Measurements from ENCODE around the gene AOAH.

Gene AOAH

DNA sequence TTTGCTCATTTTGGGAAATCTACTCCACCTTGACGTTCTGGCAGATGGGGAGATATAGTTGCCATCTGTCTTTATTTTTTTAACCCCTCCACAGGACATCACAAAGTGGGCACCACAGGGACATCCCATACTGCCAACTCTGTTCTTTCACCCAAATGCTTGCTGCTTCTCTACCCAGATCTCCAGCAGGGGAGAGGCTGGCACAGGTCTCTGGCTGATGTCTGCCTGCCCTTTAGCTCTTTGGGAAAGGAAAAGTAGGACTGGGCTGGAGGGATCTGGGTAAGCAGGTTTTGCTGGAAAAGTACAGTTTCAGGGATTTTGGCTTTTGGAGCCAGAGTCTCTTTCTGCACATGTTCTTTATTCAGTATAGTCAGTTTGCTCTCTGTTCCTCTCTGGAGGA, 178.0 kb downstream of the AOAH start:
- no peak for DNase-seq (ENCODE audit: low read depth)

DNA sequence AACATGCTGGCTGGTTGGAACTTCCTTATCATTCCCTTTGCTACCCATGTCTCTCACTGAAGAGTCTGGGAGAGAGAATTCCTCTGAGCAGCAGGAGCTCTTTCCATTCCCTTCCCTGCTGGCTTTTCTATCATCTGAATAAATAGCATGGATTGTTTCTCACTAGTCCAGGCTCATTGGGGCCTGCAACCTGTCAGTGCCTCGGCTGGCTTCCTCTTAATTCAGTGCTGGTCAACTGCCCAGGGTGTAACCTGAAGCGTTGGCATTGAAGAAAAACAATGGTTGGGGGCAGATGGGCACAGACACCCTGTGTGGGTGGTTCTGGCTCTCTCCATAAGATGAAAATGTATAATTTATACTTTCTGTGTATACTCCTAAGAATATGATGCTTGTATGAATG, 179.0 kb downstream of the AOAH start:
- no peak for DNase-seq (ENCODE audit: low read depth)

DNA sequence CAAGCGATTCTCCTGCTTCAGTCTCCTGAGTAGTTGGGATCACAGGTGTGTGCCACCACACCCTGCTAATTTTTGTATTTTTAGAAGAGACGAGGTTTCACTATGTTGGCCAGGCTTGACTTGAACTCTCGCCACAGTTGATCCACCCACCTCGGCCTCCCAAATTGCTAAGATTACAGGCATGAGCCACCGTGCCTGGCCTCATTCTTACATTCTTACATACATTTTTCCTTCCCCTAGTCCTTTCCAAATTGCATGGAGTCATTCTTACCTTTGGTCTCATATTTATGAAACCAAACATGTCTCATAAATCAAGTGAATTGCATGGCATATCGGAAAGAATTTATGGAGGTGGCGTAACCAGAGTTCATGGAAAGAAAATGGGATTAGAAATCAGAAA, 186.2 kb downstream of the AOAH start:
- DNase-seq (ENCODE audit: low read depth) = no peak

DNA sequence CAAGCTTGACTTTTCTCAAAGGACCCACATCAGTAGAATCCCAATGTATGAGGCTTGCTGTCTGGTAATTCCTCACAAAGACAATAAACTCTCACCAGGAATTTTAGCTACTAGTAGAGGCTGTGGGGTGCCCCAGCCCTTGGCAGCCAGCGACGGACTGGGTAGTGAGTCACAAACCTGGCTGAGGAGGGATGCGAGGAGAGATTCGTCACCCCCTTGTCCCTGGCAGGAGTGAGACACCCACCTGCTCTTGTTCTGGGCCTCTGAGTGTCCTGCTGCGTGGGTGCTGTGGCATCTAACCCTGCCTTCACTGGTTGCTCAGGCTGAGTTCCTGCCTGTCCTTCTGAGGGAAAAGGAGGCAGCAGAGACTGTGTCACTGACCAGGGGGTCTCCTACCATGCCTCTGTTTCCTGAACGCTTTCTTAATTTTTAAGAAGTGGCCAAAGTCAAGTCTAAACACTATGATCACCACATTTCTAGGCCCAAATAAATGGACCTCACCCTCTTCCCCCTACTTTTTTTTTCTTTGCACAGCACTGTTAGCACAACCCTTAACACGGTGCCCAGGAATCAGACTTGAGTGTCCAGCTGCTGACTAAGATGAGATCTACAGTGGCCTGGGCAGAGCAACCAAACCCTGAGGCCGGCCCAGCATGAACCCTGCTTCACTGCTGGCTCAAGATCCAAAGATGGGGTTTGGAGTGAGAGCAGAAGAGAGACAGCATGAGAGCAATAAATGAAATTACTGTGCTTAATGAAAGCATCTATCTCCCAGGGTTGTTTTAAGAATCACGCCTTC, 188.2 kb downstream of the AOAH start:
- DNase-seq (ENCODE audit: low read depth) = no peak

DNA sequence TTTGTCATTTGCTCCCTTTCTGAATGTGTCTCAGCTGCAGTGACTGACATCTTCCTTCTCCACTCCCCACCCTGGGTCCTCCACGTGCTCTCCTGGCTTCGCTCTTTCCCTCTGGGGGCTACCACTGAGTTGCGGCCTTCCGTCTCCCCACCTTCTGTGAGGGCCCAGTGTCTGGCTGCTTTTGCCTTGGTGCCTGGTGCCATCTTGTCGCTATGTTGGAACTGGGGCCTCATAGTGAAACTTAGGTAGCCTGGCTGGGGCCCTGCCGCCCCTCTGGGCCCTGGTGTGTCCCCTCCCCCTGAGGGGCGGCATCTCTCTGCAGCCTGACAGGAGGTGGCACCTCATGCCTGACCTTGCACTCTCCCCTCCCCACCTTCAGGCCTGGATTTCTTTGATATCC, 190.6 kb downstream of the AOAH start:
- no peak for DNase-seq (ENCODE audit: low read depth)

DNA sequence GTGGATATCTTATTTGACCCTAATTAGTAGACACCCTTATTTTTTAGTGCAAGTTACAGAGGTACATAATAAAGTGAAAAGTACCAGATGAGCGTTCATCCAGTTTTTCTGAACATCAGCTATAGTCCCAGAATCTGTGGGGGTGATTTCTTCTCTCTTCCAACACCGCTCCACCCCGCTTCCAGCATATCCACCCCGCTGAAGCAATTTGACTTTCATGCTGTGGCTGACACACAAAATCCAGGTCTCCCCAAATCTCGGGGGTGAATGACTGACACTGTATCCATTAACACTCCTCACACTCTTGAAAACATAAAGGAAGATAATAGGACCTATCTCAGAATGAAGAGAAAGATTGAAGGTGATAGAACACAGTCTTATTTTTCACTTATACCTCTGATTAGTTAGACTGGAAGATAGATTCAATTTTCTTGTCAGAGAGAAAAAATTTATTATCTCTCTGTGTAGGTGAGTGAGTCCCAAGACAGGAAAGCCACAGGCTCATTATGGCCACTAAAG, 191.3 kb downstream of the AOAH start:
- DNase-seq (ENCODE audit: low read depth) = no peak

DNA sequence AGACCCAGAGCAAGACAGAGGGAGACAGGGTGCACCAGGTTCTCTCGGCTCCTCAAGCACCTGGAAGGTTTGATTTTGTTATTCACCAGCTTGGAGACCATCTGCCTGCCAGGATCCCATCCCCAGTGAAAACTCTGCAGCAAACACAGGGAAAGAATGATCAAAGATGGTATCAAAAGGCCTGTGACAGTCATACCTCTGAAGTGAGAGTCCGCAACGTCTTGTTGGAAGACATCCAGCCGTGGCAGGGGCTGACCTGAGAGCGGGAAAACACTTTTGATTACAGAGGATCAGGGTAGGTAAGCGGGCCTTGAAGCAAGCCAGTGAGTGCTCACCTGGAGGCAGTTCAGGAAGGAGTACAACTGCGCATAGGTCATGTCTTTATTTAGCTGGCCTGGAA, 192.3 kb downstream of the AOAH start:
- no peak for DNase-seq (ENCODE audit: low read depth)

DNA sequence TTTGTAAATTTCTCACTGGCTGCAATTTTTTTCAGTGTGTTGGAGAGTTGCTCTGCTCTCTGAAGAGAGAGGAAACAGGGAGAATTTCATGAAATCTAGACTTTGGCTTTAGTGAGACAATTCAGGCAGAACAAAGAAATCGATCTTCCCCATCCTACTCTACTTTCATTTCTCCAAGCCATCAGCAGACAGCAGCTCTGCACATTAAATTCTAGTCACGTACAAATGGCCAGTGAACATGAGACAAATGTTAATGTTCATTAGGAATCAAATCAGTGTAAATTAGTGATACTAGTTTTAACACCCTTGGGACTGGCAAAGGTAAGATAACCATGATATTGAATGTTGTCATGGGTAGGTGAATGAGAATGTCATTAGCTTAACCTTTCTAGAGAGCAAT, 193.8 kb downstream of the AOAH start:
- no peak for DNase-seq (ENCODE audit: low read depth)

DNA sequence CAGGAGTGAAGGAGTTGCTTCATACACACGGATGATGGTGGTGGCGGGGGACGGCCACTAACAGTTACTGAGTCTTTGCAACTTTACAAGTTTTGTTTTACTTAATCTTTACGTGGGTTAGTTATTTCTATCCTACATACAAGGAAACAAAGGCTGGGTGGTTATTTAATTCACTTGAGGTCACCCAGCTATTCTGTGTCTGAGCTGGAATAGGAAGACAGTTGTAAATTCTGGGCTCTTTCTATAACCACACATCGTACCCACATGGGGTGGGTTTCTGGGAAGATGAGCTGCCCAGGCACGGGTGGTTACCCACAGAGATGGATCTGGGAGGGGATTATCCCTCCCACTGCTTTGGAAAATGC, 196.8 kb downstream of the AOAH start:
- DNase-seq (ENCODE audit: low read depth) = no peak

DNA sequence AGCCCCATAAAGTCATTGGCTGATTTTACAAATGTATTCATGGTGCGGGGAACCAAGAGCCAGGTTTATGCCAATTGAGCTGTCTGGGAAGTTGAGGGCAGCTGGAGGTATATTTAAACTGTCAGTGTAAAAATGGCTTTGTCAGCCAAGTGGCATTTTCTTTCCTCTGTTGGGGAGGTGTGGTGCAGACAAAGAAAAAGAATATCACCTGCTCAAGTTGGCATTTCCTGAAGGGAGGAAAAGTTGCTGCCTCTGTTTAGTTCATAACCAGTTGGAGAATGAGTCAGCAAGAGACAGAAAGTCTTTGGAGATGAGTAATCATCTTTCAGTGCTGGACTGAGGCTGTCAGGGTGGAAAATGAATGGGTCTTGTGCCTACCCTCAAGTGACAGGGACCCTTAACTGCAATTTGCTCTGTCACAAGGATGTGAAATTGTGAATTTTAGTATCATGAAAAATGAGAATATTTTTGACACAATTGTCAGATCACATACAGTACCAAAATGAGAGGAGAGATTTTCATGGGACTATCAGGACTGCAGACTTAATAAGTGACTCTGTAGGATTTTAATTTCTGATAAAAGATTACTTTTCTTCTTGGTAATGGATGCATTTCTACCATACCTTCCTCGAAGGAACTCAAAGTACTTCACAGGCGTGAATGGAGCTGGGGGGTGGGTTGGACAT, 197.3 kb downstream of the AOAH start:
- DNase-seq (ENCODE audit: low read depth) = peak; percentile 77

DNA sequence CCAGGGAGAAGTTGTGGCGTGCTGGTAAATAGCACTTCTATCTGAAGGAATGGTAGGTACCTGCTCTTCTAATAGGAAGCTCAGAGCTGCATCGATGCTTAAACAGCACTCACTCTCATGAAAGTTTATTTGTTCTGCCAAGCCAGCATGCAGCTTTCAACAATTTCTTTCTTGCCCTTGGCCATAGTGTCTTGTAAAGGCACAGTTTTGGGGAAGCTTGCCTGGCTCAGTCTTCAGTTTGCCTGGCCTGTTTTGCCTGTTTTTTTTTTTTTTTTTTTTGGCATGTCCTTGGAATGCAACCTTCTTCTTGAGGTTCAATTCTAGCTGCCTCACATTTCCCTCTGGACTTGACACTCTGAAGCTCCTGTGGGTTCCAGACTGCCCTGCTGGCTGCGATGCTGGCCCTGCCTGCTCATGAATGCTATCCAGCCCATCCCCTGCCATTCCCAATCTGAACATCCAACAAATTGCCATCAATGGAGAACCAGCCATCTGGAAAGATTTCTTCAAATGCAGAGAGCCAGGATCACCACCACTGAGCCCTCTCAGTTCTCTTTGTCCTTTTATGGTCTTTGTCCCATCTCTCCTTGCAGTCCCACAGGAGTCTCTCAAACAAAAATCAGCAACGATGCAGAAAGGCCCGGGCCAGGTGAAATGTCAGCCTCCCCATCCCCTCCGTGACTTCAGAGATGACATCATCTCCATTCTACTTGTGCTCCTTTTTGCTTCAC, 200.8 kb downstream of the AOAH start:
- DNase-seq (ENCODE audit: low read depth) = no peak

DNA sequence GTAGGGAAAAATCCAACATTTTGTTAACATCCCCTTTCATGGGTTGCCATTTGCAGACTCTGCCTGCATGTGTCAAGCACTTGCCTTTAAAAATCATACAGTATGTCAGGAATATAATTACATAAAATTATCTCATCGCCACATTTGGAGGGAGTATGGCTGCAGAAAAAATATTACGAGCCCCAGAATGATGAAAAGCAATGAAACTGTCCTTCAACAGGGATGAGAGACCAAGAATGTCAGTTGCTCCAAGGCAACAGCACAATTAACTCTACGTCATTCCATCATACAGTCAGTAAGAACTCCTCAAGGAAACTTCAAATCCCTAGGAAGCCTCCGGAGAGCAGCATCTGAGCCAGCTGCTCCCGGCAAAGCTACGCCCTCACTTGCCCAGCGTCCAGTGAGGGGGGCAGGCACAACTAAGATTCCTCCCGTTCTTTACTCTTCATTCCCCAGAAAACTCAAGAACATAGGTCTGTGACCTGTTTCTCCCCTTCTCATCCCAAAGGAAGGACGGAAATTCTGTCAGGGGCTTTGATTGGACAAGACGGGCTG, 201.8 kb downstream of the AOAH start:
- DNase-seq (ENCODE audit: low read depth) = no peak

DNA sequence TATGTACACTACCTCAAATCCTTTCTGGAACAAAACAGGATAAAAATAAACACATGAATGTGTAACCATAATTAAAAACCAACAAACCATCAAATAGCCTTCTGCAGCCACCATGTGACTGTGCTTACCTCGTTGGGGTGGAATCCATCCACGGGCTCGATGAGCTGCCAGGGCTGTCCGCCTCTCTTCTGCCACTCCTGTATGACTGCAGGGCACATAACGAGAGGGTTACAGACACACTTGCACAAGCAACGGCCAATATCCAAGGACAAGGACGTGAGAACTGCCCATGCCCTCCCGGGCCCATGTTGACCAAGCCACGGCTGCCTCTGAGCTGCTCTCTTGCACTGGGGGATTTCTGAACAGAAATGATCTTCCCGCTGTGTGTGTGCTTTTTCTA, 202.4 kb downstream of the AOAH start:
- no peak for DNase-seq (ENCODE audit: low read depth)

DNA sequence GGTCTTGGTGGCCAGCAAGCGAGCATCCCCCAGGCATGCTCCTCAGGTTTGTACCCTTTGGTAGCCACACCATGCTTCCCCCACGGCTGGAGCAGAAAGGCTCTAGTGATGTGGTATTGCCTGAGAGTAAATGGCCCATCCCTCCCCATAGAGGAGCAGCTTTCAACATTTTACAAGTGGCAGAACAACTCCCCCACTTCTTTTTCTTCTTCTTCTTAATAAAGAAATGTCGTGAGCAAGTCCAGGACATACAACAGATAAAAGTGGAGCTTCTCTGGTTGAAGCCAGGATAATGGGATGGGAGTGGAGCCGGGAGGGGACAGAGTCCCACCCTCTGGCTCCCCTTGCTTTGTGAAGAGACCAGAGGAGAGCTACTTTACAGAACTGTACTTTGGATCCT, 203.2 kb downstream of the AOAH start:
- DNase-seq (ENCODE audit: low read depth) = no peak

DNA sequence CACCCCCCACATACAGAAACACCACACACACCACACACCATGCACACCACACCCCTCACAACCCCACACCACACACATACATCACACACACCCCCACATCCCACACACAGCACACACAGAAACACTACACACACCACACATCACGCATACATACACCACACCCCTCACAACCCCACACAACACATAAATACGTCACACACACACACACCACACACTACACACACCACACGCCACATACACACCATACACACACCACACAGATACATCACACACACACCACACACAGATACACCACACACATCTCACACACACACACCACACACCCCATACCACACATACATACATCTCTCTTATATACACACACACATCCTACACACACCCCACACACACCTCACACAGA, 208.4 kb downstream of the AOAH start:
- DNase-seq (ENCODE audit: low read depth) = no peak

DNA sequence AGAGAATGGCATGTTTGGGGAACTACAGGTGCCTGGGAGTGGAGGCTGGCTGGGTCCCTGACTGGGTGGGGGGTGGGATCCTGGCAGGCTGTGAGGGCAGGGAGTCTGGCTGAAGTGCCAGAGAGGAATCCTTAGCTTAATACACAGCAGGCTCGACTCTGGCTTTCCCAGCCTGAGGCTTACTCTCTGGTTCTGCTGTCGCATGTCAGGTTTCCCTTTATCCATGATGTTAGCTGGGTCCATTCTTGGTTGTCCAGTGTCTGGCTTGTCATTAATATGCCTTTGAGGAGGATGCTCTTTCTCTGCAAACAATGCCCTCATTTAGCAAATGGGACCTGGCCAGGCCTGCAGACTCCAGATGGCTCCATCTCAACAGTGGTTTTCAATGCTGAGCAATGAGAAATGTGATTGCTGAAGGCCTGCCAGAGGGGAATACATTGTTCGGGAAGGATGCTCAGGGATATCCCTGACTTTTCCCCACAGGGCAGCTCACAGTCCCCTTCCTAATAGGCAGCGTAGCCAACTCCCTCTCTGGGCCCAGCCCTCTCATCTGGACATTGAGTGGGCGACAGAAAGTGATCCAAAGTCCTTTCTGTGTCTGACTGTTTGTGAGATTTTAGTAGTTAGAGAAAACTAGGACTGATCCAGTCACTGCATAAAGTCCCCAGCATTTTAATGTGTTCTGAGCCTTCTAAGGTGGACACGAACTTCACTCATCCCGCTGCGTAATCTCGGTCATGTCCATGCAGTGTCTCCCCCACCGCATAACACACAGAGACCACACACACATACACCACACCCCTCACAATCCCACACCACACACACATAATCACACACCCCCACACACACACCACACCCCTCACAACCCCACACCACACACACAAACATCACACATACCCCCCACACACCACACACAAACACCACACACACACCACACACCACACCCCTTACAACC, 209.7 kb downstream of the AOAH start:
- no peak for DNase-seq (ENCODE audit: low read depth)

DNA sequence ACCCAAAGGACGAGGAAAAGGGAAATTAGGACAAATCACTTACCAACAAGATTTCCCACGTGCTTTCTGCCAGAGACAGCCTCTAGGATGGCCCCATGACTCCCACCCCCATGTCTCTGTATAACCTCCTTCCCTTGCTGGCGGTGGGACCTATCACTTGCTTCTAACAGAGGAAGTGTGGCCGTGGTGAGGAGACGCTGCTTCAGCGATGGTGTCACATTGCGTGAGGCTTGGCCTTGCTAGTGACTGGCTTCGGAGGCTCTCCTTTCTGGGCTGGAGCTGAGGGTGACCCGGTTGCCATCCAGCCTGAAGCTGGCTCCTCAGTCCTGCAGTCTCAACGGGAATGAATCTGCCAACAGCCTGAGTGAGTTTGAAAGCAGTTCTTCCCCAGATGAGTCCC, 210.9 kb downstream of the AOAH start:
- DNase-seq (ENCODE audit: low read depth) = no peak

DNA sequence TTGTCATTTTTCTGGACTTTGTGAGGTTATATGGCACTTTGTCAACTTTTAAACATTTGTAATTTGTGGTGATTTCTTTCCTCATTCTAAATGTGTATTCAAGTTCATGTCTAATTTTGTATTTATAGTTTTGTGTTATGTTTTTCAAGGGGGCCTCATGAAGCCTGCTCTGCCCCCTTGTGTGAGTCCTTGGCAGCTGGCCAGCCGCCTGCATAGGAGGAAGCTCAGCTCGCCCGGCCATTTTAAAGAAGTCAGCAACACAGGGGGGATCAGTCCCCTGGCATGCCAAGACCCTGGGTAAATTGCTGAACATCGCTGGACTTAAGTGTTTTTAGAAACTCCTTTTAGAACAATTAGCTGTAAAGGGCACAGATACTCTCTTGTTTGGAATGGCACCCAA, 211.7 kb downstream of the AOAH start:
- DNase-seq (ENCODE audit: low read depth) = no peak

DNA sequence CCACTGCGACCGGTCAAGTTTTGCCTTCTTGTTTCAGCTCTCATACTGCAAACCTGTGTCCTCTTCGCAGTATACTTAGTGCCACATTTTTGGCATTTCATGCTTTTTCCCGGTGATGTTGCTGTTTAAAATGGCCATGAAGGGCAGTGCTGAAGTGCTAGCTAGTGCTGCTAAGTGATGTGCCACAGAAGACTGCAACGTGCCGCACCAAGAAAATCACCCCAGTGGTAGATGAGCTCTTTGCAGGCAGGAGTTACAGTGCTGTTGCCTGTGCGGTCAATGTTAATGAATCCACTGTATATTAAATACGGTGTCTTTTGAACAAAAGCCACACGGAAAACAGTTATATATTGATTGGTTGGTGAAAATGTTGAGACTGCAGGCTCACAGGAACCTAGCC, 214.3 kb downstream of the AOAH start:
- DNase-seq (ENCODE audit: low read depth) = no peak

DNA sequence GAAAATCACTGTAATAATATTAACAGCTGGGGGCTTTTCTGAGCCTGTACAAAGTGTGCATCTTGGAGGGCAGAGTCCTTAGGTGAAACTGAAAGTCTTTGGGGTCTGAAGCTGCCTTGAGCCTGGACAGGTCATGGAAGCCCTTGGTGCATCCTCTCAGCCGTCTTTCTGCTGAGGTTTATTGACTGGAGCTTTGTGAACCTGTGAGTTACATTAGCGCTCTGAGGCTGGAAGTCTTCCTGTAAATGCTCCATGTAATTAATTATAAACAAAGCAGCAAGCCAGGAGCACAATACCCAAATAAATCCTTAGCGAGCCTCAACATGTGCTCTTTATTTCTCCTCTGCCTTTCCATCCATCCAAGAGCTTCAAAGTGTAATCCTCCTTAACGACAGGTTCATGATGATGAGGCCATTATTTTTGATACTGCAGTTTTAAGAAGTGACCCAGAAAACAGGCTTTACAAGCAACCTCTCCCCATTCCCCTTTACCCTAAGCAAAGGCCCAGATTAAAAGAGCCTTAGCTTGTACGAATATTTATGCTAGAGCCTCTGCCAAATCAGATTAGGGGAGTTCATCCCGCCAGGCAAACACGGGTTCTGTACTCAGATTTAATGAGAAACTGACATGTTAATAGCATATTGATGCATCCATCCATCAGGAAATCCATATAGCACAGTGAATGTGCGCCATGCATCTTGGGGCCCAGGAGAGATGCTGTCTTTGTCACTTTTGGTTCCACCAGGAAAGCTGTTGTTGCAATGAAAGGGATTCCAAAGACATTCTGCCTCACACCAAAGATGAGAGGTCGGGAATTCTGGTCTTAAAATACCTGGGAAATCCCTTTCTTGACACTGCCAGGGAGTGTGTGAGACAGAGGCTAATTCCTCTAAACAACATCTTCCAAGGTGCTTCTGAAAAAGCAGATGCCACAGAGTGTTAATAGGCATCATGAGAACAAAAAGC, 216.5 kb downstream of the AOAH start:
- no peak for DNase-seq (ENCODE audit: low read depth)

Data from HS-5 (cell line).